ENCODE data around the gene ATL2. TPM values are rescaled to one million over a fixed set of nuclear protein-coding genes. Genes with fewer than 3 reads are reported as not detected.

Gene ATL2
- total RNA-seq, 1 donor = 44.2 TPM

DNA sequence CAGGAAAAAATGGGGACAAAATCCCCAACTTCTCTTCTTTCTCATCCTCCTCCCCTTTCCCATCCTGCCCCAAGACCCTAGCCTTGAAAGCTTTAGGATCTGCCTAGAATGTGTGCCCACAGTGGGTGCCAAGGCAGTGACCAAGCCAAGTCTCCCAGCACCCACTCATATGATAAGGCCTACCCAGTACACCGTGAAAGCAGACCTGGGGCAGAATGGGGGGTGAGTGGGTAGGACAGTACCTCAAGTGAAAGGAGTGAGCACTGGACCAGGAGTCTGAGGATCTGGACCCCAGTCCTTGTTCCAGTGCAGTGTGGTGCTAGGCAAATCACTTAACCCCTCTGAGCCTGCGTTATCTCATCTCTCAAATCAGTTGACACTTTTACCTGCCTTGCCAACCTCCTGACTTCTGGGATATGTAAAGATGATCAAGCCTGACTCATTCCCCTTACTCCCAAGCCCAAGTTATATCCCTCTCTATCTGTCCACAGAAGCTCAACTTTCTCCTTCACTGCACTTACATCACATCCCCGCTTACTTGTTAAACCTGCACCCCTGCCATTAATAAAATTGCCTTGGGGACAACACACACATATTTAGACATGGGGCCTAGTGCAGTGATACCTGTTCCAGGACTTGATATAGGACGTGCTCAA is 109.7 kb downstream of the ATL2 start:
- H3K4me3 ChIP-seq (ENCODE audit: low read depth, low read length) = no peak overlapping the region
- TF ChIP-seq, protein P1, sequence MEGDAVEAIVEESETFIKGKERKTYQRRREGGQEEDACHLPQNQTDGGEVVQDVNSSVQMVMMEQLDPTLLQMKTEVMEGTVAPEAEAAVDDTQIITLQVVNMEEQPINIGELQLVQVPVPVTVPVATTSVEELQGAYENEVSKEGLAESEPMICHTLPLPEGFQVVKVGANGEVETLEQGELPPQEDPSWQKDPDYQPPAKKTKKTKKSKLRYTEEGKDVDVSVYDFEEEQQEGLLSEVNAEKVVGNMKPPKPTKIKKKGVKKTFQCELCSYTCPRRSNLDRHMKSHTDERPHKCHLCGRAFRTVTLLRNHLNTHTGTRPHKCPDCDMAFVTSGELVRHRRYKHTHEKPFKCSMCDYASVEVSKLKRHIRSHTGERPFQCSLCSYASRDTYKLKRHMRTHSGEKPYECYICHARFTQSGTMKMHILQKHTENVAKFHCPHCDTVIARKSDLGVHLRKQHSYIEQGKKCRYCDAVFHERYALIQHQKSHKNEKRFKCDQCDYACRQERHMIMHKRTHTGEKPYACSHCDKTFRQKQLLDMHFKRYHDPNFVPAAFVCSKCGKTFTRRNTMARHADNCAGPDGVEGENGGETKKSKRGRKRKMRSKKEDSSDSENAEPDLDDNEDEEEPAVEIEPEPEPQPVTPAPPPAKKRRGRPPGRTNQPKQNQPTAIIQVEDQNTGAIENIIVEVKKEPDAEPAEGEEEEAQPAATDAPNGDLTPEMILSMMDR (IDR thresholded peaks at IDR 0.05; ENCODE audit: insufficient read depth, low read length) = no peak
- no peak for DNase-seq (ENCODE audit: low read depth)

- DNase-seq (ENCODE audit: low read depth) = no peak
- no peak overlapping the region for H3K4me3 ChIP-seq (ENCODE audit: low read depth, low read length)
Observed at GRCh38 chr2:38266382-38267061, 110.6 kb downstream of the ATL2 start.

GRCh38 chr2:38265461-38265860 is 111.6 kb downstream of the ATL2 start:
- DNase-seq (ENCODE audit: low read depth) = no peak
- no peak overlapping the region for H3K4me3 ChIP-seq (ENCODE audit: low read depth, low read length)
- TF ChIP-seq, protein P1 (IDR thresholded peaks at IDR 0.05; ENCODE audit: insufficient read depth, low read length) = no peak

More at GRCh38 chr2:38266382-38267061, 110.6 kb downstream of the ATL2 start:
- TF ChIP-seq, protein P1 (IDR thresholded peaks at IDR 0.05; ENCODE audit: insufficient read depth, low read length) = no peak

DNA sequence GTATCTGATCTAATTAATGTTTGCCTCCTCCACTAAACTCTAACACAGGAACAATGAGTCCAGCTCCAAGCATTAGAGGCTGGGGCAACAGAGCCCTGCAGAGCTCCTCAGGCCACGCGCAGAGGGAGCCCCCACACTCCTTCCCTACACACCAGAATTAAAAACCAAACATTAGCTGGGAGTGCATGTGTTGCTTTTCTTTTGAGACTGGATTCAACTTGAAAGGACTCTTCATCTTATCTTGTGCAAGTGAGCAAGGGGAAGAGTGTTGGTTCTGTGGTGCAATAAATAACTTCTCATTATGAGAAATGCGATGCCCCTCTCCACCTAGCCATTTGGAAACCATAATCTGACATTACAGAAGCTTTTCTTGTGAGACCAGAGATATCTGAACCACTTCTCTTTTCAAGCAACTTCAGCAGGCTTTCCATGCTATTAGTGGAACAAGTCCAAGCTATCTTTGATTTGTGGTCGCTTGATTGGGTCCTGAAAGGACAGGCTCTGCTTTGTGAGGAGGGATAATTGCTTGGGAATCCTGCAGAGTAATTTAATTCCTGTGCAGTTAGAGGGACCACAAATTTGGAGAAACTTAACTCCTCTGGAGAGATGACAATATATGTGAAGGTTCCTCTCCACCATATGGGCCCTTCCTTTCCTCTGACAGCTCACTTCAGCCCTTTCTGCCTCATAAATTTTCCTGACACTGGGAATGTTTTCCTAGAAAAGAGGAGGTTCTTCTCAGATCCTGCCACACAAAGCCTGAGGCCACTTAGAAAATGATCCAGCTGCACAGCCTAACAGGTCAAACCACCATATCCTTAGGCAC is 112.5 kb downstream of the ATL2 start:
- TF ChIP-seq, protein P1 (IDR thresholded peaks at IDR 0.05; ENCODE audit: insufficient read depth, low read length) = no peak
- H3K4me3 ChIP-seq (ENCODE audit: low read depth, low read length) = no peak overlapping the region
- DNase-seq (ENCODE audit: low read depth) = no peak

DNA sequence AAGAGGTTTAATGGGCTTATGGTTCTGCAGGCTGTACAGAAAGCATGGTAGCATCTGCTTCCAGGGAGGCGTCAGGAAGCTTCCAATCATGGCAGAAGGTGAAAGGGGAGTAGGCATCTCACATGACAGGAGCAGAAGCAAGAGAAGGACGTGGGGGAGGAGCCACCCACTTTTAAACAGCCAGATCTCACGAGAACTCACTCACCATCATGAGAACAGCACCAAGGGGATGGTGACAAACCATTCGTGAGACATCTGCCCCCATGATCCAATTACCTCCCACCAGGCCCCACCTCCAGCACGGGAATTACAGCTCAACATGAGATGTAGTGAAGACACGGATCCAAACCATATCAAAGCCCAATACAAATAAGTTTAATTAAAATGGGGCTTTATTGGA is 113.8 kb downstream of the ATL2 start:
- H3K4me3 ChIP-seq (ENCODE audit: low read depth, low read length) = no peak overlapping the region
- DNase-seq (ENCODE audit: low read depth) = no peak
- TF ChIP-seq, protein P1 (IDR thresholded peaks at IDR 0.05; ENCODE audit: insufficient read depth, low read length) = no peak

GRCh38 chr2:38262069-38262871 is 114.8 kb downstream of the ATL2 start:
- DNase-seq (ENCODE audit: low read depth) = no peak
- H3K4me3 ChIP-seq (ENCODE audit: low read depth, low read length) = no peak overlapping the region
- TF ChIP-seq, protein P1 (IDR thresholded peaks at IDR 0.05; ENCODE audit: insufficient read depth, low read length) = no peak

Data from fibroblast of the aortic adventitia (primary cell).